ENCODE measurements around the gene PMS2. TPM values are rescaled to one million over a fixed set of nuclear protein-coding genes. Genes with fewer than 3 reads are reported as not detected.
"Not testable (repeated sequence)": the region's sequence is repeated elsewhere in the genome, so short reads cannot be mapped to it uniquely, and the experiment has no call there.

The PMS2 gene
- total RNA-seq, 1 donor from 2014 or later, result 24.3 TPM

- no peaks in the 10 kb centered on the region for H3K36me3 Mint-ChIP-seq (ENCODE audit: unreplicated experiment)
- H3K4me3 Mint-ChIP-seq (ENCODE audit: unreplicated experiment), result no peak overlapping the region
- H3K27me3 Mint-ChIP-seq (ENCODE audit: unreplicated experiment), result no peaks in the 10 kb centered on the region
- peak; percentile 19 for DNase-seq
- H3K9me3 Mint-ChIP-seq (ENCODE audit: unreplicated experiment), result no peaks in the 10 kb centered on the region
- no peaks in the 10 kb centered on the region for H3K4me1 Mint-ChIP-seq (ENCODE audit: low read depth, unreplicated experiment)
- H3K27ac Mint-ChIP-seq (ENCODE audit: unreplicated experiment), result no peak overlapping the region
- TF ChIP-seq, protein P1, sequence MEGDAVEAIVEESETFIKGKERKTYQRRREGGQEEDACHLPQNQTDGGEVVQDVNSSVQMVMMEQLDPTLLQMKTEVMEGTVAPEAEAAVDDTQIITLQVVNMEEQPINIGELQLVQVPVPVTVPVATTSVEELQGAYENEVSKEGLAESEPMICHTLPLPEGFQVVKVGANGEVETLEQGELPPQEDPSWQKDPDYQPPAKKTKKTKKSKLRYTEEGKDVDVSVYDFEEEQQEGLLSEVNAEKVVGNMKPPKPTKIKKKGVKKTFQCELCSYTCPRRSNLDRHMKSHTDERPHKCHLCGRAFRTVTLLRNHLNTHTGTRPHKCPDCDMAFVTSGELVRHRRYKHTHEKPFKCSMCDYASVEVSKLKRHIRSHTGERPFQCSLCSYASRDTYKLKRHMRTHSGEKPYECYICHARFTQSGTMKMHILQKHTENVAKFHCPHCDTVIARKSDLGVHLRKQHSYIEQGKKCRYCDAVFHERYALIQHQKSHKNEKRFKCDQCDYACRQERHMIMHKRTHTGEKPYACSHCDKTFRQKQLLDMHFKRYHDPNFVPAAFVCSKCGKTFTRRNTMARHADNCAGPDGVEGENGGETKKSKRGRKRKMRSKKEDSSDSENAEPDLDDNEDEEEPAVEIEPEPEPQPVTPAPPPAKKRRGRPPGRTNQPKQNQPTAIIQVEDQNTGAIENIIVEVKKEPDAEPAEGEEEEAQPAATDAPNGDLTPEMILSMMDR (IDR thresholded peaks at IDR 0.05; ENCODE audit: partially characterized antibody, unreplicated experiment), result peak; percentile 25
Measured at GRCh38 chr7:5997210-5997808, 11.5 kb downstream of the PMS2 start.

- not testable (repeated sequence) for H3K4me3 Mint-ChIP-seq (ENCODE audit: unreplicated experiment); H3K27me3 Mint-ChIP-seq (ENCODE audit: unreplicated experiment); H3K27ac Mint-ChIP-seq (ENCODE audit: unreplicated experiment); H3K9me3 Mint-ChIP-seq (ENCODE audit: unreplicated experiment); H3K36me3 Mint-ChIP-seq (ENCODE audit: unreplicated experiment); H3K4me1 Mint-ChIP-seq (ENCODE audit: low read depth, unreplicated experiment); DNase-seq
Measured at GRCh38 chr7:5987061-5987460, 21.8 kb downstream of the PMS2 start.

- H3K27ac Mint-ChIP-seq (ENCODE audit: unreplicated experiment); H3K4me1 Mint-ChIP-seq (ENCODE audit: low read depth, unreplicated experiment); DNase-seq; H3K36me3 Mint-ChIP-seq (ENCODE audit: unreplicated experiment); H3K4me3 Mint-ChIP-seq (ENCODE audit: unreplicated experiment); H3K9me3 Mint-ChIP-seq (ENCODE audit: unreplicated experiment); H3K27me3 Mint-ChIP-seq (ENCODE audit: unreplicated experiment): not testable (repeated sequence)
Measured at GRCh38 chr7:5979680-5980314, 29.1 kb downstream of the PMS2 start.

DNA sequence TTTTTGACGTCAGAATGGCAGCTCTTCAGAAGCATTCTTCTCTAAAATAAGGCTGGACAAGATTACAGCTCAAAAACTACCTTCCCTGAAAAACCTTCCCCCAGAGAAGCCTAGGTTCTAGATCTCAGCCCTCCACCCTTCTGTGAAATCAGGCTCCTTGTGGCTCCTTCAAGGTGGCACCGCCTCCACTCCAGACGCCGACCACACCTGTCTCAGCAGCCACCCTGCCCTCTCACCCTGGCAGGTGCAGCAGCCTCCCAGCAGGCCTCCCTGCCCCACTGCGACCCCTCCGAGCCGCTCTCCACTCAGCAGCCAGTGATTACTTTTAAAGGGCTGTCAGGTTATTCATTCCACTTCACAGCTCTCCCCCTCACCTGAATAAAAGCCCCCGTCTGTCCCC, 35.3 kb downstream of the PMS2 start:
- not testable (repeated sequence) for H3K36me3 Mint-ChIP-seq (ENCODE audit: unreplicated experiment); H3K27ac Mint-ChIP-seq (ENCODE audit: unreplicated experiment); H3K27me3 Mint-ChIP-seq (ENCODE audit: unreplicated experiment); DNase-seq; H3K9me3 Mint-ChIP-seq (ENCODE audit: unreplicated experiment); H3K4me3 Mint-ChIP-seq (ENCODE audit: unreplicated experiment); H3K4me1 Mint-ChIP-seq (ENCODE audit: low read depth, unreplicated experiment)

DNA sequence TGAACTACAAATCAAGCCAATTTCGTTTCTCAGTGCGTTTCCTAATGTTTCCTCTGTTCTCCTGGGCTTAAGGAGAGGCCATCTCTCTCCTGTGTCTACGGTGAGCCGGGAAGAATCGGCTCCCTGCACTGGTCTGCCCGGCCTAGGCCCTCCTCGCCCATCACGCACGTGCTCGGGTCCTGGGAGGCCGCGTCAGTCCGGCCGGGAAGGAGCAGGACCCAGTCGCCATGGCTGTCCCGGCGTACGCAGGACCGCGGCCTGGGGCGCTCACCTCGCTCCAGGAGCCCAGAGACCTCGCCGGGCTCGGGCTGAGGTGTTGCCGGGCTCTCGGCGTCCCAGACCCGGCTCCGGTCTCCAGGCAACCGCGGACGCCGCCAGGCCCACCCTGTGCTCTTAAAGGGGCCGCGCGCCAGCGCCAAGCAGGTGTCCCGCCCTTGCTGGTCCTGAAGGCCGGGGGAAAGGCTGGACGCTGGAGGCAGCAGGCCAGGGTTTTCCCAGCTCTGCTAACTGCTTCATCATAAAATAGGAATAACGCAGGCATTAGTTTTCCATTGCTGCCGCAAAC, 38.4 kb downstream of the PMS2 start, which contains the start of gene RSPH10B:
TSS of gene RSPH10B (minus strand) at position 343 of the 565 bp plus-strand sequence. CDS start 3,573 bp downstream, outside the sequence.
- H3K9me3 Mint-ChIP-seq (ENCODE audit: unreplicated experiment); H3K36me3 Mint-ChIP-seq (ENCODE audit: unreplicated experiment); H3K27ac Mint-ChIP-seq (ENCODE audit: unreplicated experiment); H3K4me1 Mint-ChIP-seq (ENCODE audit: low read depth, unreplicated experiment); DNase-seq; H3K4me3 Mint-ChIP-seq (ENCODE audit: unreplicated experiment); H3K27me3 Mint-ChIP-seq (ENCODE audit: unreplicated experiment): not testable (repeated sequence)

- not testable (repeated sequence) for H3K4me3 Mint-ChIP-seq (ENCODE audit: unreplicated experiment); H3K4me1 Mint-ChIP-seq (ENCODE audit: low read depth, unreplicated experiment); DNase-seq; H3K9me3 Mint-ChIP-seq (ENCODE audit: unreplicated experiment); H3K36me3 Mint-ChIP-seq (ENCODE audit: unreplicated experiment); H3K27me3 Mint-ChIP-seq (ENCODE audit: unreplicated experiment); H3K27ac Mint-ChIP-seq (ENCODE audit: unreplicated experiment)
Measured at GRCh38 chr7:5963810-5964209, 45.0 kb downstream of the PMS2 start.

DNA sequence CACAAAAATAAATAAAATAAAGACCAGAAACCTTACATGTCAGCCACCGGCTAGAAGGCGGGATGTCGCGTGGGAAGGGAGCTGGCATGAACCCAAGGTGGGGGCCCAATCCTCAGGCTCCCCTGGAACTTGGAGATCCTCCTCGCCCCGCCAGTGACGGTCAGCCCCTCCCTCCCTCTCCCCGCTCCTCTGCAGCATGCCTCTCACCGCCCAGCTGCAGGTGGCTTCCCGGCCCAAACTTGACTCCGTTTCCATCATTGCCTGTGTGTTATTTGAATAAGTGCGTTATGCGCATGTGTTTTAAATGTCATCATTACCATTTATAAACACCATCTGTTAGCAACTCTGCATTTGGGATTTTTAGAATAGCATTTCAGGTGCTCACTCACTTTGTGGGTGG, 45.6 kb downstream of the PMS2 start:
- not testable (repeated sequence) for H3K27me3 Mint-ChIP-seq (ENCODE audit: unreplicated experiment); H3K4me3 Mint-ChIP-seq (ENCODE audit: unreplicated experiment); H3K4me1 Mint-ChIP-seq (ENCODE audit: low read depth, unreplicated experiment); H3K27ac Mint-ChIP-seq (ENCODE audit: unreplicated experiment); H3K9me3 Mint-ChIP-seq (ENCODE audit: unreplicated experiment); H3K36me3 Mint-ChIP-seq (ENCODE audit: unreplicated experiment); DNase-seq

DNA sequence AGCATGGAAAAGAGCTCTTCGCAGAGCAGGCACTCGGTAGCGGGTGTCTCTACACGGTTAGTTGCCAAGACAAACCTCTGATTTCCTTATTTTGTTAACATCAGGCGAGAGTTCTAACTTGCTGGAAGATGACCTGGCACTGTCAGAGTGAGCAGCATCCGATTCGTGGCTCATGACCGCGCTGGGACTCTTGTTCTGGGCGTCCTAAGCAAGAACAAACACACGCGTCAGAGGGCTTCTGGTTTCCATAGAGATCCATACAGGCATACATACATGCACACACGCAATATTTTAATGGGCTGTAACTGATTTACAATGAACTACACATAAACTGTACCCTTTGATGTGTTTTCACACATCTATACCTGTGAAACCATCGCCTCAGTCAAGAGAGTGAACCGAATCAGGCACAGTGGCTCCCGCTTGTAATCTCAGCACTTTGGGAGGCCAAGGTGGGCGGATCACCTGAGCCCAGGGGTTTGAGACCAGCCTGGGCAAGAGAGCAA, 73.9 kb downstream of the PMS2 start:
- not testable (repeated sequence) for DNase-seq; H3K9me3 Mint-ChIP-seq (ENCODE audit: unreplicated experiment); H3K36me3 Mint-ChIP-seq (ENCODE audit: unreplicated experiment); H3K27ac Mint-ChIP-seq (ENCODE audit: unreplicated experiment); H3K27me3 Mint-ChIP-seq (ENCODE audit: unreplicated experiment); H3K4me3 Mint-ChIP-seq (ENCODE audit: unreplicated experiment); H3K4me1 Mint-ChIP-seq (ENCODE audit: low read depth, unreplicated experiment)

GRCh38 chr7:5931905-5932644, 76.8 kb downstream of the PMS2 start:
- H3K4me1 Mint-ChIP-seq (ENCODE audit: low read depth, unreplicated experiment); H3K27me3 Mint-ChIP-seq (ENCODE audit: unreplicated experiment); DNase-seq; H3K9me3 Mint-ChIP-seq (ENCODE audit: unreplicated experiment); H3K4me3 Mint-ChIP-seq (ENCODE audit: unreplicated experiment); H3K27ac Mint-ChIP-seq (ENCODE audit: unreplicated experiment); H3K36me3 Mint-ChIP-seq (ENCODE audit: unreplicated experiment): not testable (repeated sequence)

GRCh38 chr7:5931250-5931649, 77.6 kb downstream of the PMS2 start:
- H3K36me3 Mint-ChIP-seq (ENCODE audit: unreplicated experiment); H3K9me3 Mint-ChIP-seq (ENCODE audit: unreplicated experiment); H3K4me1 Mint-ChIP-seq (ENCODE audit: low read depth, unreplicated experiment); H3K27me3 Mint-ChIP-seq (ENCODE audit: unreplicated experiment); H3K4me3 Mint-ChIP-seq (ENCODE audit: unreplicated experiment); H3K27ac Mint-ChIP-seq (ENCODE audit: unreplicated experiment); DNase-seq: not testable (repeated sequence)

GRCh38 chr7:5930290-5930689, 78.6 kb downstream of the PMS2 start:
- not testable (repeated sequence) for H3K27ac Mint-ChIP-seq (ENCODE audit: unreplicated experiment); H3K27me3 Mint-ChIP-seq (ENCODE audit: unreplicated experiment); H3K4me3 Mint-ChIP-seq (ENCODE audit: unreplicated experiment); H3K36me3 Mint-ChIP-seq (ENCODE audit: unreplicated experiment); DNase-seq; H3K4me1 Mint-ChIP-seq (ENCODE audit: low read depth, unreplicated experiment); H3K9me3 Mint-ChIP-seq (ENCODE audit: unreplicated experiment)

Measured in glutamatergic neuron (in vitro differentiated cells).